Astrocyte (in vitro differentiated cells and primary cell): Measurements from ENCODE around the gene C1orf198. TPM values are rescaled to one million over a fixed set of nuclear protein-coding genes. Genes with fewer than 3 reads are reported as not detected.

Experiments
- DNase-seq: peaks from one replicate; pipeline ENCODE4 v3.0.0-alpha.2; 2010; ENCODE audit warnings: low read depth
- FAIRE-seq: peaks from 2 replicates; lab custom pipeline; 2011; peaks lifted over from hg19 to GRCh38; lab: Jason Lieb, UNC
- H2AFZ ChIP-seq: 2 replicates; pipeline ENCODE4 v1.6.0; 2012; ENCODE audit warnings: low read depth, low read length, inconsistent platforms
- H3K27ac ChIP-seq: 2 replicates; pipeline ENCODE4 v1.5.1; 2011; ENCODE audit warnings: low read depth, low read length, inconsistent platforms
- H3K27me3 ChIP-seq: 2 replicates; pipeline ENCODE4 v1.6.0; 2011; ENCODE audit warnings: low read length, inconsistent platforms; ENCODE audit not compliant: insufficient read depth
- H3K36me3 ChIP-seq: 2 replicates; pipeline ENCODE4 v1.5.1; 2011; ENCODE audit warnings: low read length, inconsistent platforms; ENCODE audit not compliant: insufficient read depth
- H3K4me1 ChIP-seq: 2 replicates; pipeline ENCODE4 v1.5.1; 2011; ENCODE audit warnings: low read length, inconsistent platforms; ENCODE audit not compliant: insufficient read depth
- H3K4me2 ChIP-seq: 2 replicates; pipeline ENCODE4 v1.6.0; 2012; ENCODE audit warnings: low read length, inconsistent platforms
- H3K4me3 ChIP-seq: 2 replicates; pipeline ENCODE4 v1.5.1; 2011; ENCODE audit warnings: low read depth, mild to moderate bottlenecking, low read length, inconsistent platforms; ENCODE audit not compliant: insufficient read depth
- H3K79me2 ChIP-seq: 2 replicates; pipeline ENCODE4 v1.6.0; 2012; ENCODE audit warnings: mild to moderate bottlenecking, low read length, inconsistent platforms; ENCODE audit not compliant: insufficient read depth
- H3K9ac ChIP-seq: 2 replicates; pipeline ENCODE4 v1.6.0; 2012; ENCODE audit warnings: mild to moderate bottlenecking, low read length, inconsistent platforms
- H3K9me3 ChIP-seq: 2 replicates; pipeline ENCODE4 v1.5.1; 2012; ENCODE audit warnings: low read depth, mild to moderate bottlenecking, low read length, inconsistent platforms; ENCODE audit not compliant: insufficient read depth
- H4K20me1 ChIP-seq: 2 replicates; pipeline ENCODE4 v1.6.0; 2012; ENCODE audit warnings: low read length, inconsistent platforms; ENCODE audit not compliant: insufficient read depth
- H3K27ac Mint-ChIP-seq: one replicate; pipeline ENCODE4 v1.8.0; 2021; ENCODE audit warnings: mild to moderate bottlenecking, mixed read lengths; ENCODE audit not compliant: unreplicated experiment
- H3K27me3 Mint-ChIP-seq: one replicate; pipeline ENCODE4 v1.8.0; 2021; ENCODE audit warnings: low read depth, mixed read lengths; ENCODE audit not compliant: unreplicated experiment
- H3K36me3 Mint-ChIP-seq: one replicate; pipeline ENCODE4 v1.8.0; 2021; ENCODE audit warnings: low read depth, mixed read lengths; ENCODE audit not compliant: unreplicated experiment
- H3K4me1 Mint-ChIP-seq: one replicate; pipeline ENCODE4 v1.8.0; 2021; ENCODE audit warnings: low read depth, mixed read lengths; ENCODE audit not compliant: unreplicated experiment
- H3K4me3 Mint-ChIP-seq: one replicate; pipeline ENCODE4 v1.8.0; 2021; ENCODE audit warnings: mild to moderate bottlenecking, moderate library complexity, mixed read lengths; ENCODE audit not compliant: unreplicated experiment
- H3K9me3 Mint-ChIP-seq: one replicate; pipeline ENCODE4 v1.8.0; 2021; ENCODE audit warnings: mild to moderate bottlenecking, mixed read lengths; ENCODE audit not compliant: unreplicated experiment
- CTCF ChIP-seq: IDR thresholded peaks from 2 replicates; pipeline ENCODE4 v1.5.1; 2011; ENCODE audit warnings: low read depth, mild to moderate bottlenecking, inconsistent platforms, low read length, moderate library complexity; ENCODE audit not compliant: insufficient read depth
- EZH2 ChIP-seq: IDR thresholded peaks from 2 replicates; pipeline ENCODE4 v1.6.1; 2012; ENCODE audit warnings: mild to moderate bottlenecking, low read length, inconsistent platforms; ENCODE audit not compliant: insufficient read depth
- total RNA-seq: library from RNA; stranded (reverse); gene quantifications from 2 replicates; pipeline ENCODE4 v1.2.1, GENCODE V29; 2021

The C1orf198 gene
- total RNA-seq, 1 donor from 2014 or later, result 102 TPM

- no peaks in the 10 kb centered on the region for H3K79me2 ChIP-seq
- FAIRE-seq (no peak), DNase-seq (no peak)
- Mint-ChIP-seq H3K36me3 (peaks cover 3% of the 10 kb centered on the region), H3K4me1 (peaks cover 2% of the 10 kb centered on the region), H3K27me3 (no peaks in the 10 kb centered on the region), H3K9me3 (peaks cover 7% of the 10 kb centered on the region), H3K27ac (no peak overlapping the region), H3K4me3 (no peak overlapping the region)
- no peak overlapping the region for H3K4me3 ChIP-seq
- no peaks in the 10 kb centered on the region for H3K4me1 ChIP-seq
- no peaks in the 10 kb centered on the region for H3K9me3 ChIP-seq
- no peak overlapping the region for H3K4me2 ChIP-seq
- TF ChIP-seq EZH2 (no peak), CTCF (no peak)
- H3K27ac ChIP-seq, result no peak overlapping the region
- H4K20me1 ChIP-seq, result no peaks in the 10 kb centered on the region
- H3K27me3 ChIP-seq, result peaks cover 2% of the 10 kb centered on the region
- H3K9ac ChIP-seq, result no peak overlapping the region
- H3K36me3 ChIP-seq, result no peaks in the 10 kb centered on the region
- H2AFZ ChIP-seq, result no peak overlapping the region
Measured at GRCh38 chr1:230809256-230809990, 58.9 kb downstream of the C1orf198 start.

GRCh38 chr1:230808281-230808872 is 59.9 kb downstream of the C1orf198 start:
- Mint-ChIP-seq H3K4me1 (peaks cover 4% of the 10 kb centered on the region), H3K27ac (no peak overlapping the region), H3K4me3 (no peak overlapping the region), H3K36me3 (peaks cover 3% of the 10 kb centered on the region), H3K27me3 (no peaks in the 10 kb centered on the region), H3K9me3 (peaks cover 7% of the 10 kb centered on the region)
- Histone ChIP-seq H4K20me1 (no peaks in the 10 kb centered on the region), H3K9ac (no peak overlapping the region), H3K36me3 (no peaks in the 10 kb centered on the region), H3K9me3 (no peaks in the 10 kb centered on the region), H2AFZ (no peak overlapping the region), H3K4me1 (no peaks in the 10 kb centered on the region), H3K27ac (no peak overlapping the region), H3K4me2 (no peak overlapping the region), H3K27me3 (peaks cover 2% of the 10 kb centered on the region), H3K79me2 (no peaks in the 10 kb centered on the region), H3K4me3 (no peak overlapping the region)
- DNase-seq (no peak), FAIRE-seq (no peak)
- TF ChIP-seq CTCF (no peak), EZH2 (no peak)
